HG02642 (cell line): ENCODE data around the gene KRT36.
A peak's percentile ranks its signal among the peaks of the same experiment; 100 is the strongest.

Source experiments
- ATAC-seq: cut with Tn5 transposase; IDR thresholded peaks from one replicate; pipeline ENCODE4 v1.9.1; 2021; ENCODE audit warnings: mild to moderate bottlenecking; ENCODE audit not compliant: unreplicated experiment, poor library complexity

The KRT36 gene

GRCh38 chr17:41504246-41504977 lies 14.7 kb upstream of the KRT36 start:
- no peak for ATAC-seq

DNA sequence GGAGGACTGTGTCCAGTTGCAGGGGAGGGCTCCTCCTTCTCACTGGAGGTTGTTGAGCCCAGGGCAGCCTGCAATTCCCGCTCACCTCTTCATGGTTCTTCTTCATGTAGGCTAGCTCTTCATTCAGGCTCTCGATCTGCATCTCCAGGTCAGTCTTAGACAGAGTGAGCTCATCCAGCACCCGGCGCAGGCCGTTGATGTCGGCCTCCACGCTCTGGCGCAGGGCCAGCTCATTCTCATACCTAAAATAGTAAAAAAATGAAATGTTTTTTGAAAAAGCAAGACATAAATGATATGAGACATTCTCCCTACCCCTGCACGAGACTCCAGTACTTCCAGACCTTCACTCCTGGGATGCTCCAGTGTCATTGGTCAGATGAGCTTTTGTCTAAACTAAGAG lies 13.5 kb upstream of the KRT36 start:
- ATAC-seq = no peak

DNA sequence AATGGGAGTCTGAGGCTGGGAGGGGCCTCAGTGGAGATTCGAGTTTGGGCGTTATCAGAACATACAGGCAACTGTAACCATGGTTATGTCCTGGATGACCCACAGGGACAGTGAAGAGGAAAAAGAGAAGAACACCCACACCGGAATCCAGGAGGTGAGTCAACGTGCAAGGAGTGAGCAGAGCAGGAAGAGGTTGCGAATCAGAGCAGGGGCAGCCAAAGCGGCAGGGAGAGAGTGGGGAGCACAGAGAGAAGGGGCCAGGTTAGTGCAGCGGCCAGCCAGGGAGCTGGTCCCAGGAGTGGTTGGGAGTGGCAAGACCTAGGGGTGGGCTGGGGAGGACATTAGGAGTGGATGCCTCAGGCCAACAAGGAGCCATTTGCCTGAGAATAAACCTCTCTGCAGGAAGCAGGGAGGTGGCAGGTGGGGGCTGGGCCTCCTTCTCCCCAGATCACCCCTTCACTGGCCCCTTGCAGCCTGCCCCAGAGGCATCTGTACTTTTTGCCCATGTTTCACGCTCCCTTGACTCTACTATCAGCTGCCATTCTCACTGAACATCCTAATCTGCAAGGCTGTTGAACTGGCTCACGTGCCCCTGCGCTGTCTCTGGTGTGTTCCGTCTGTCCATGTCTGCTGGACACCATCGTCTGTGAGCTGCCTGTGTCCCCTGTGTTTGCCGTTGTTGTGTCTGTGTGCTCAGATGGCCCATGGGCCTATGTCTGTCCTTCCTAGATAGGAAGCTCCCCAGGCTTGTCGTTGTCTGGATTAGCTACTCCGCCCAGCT lies 10.6 kb upstream of the KRT36 start:
- no peak for ATAC-seq

DNA sequence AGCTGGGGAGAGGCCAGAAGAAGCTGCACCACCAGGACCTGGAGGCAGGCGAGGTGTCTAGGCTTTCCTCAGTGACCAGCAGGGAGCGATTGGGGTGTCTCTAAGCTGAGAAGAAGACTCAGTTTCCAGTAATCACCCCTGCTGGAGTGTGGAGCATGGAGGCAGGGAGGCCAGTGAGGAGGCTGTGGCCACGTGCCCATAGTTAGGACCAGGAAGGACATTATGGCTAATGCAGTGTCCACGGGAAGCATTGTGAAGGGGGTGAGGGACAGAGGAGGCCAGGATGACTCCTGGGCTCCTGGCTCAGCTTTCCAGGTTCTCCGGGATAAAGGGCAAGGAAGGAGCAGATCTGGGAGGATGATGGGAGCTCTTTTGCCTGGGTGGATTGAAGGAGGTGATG lies 10.0 kb upstream of the KRT36 start:
- no peak for ATAC-seq

DNA sequence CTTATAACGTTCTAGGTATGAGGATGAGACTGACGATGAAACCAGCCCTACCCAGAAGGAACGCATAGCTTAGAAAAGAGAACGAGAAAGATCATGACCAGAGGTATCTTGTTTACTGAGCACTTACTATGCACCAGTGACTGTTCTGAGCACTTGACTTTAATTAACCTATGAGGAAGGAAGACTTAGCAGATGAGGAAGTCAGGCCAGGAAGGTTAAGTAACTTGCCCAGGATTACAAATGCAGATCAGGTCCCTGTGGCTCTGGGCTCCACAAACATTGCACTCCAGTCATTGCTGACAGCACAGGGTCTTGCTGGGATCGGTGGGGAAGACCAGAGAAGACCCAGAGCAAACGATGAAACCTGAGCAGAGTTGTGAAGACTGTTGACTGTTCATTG lies 8.6 kb upstream of the KRT36 start:
- no peak for ATAC-seq

GRCh38 chr17:41496803-41497484 lies 7.2 kb upstream of the KRT36 start:
- peak; percentile 64 for ATAC-seq

- ATAC-seq = no peak
Observed at GRCh38 chr17:41494524-41494923, 4.8 kb upstream of the KRT36 start.

GRCh38 chr17:41492771-41493170 lies 3.1 kb upstream of the KRT36 start:
- ATAC-seq = no peak

GRCh38 chr17:41492351-41492750 lies 2.6 kb upstream of the KRT36 start:
- no peak for ATAC-seq

DNA sequence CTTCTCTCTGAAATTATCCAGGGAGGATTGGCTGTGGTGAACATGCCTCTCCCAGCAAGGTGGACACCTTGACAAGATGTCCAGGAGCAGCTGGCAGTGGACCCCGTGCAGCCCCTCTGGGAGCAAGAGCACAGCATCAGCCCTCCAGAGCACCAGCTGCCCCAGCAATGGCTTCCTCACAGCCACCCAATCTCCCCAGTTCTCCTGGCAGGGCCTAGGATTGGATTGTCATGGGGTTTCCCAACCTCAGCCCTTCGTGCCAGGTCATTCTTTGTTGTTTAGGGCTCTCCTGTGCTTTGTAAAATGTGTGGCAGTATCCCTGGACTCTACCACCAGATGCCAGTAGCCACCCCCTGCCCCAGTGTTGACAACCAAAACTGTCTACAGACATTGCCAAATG lies 1.8 kb upstream of the KRT36 start:
- no peak for ATAC-seq

GRCh38 chr17:41490000-41490990 lies 585 bp upstream of the KRT36 start:
- no peak for ATAC-seq

GRCh38 chr17:41486809-41487530 lies 2.7 kb downstream of the KRT36 start:
- no peak for ATAC-seq

- no peak for ATAC-seq
Observed at GRCh38 chr17:41486316-41486715, 3.4 kb downstream of the KRT36 start.

GRCh38 chr17:41484920-41485904 lies 4.5 kb downstream of the KRT36 start:
- no peak for ATAC-seq

DNA sequence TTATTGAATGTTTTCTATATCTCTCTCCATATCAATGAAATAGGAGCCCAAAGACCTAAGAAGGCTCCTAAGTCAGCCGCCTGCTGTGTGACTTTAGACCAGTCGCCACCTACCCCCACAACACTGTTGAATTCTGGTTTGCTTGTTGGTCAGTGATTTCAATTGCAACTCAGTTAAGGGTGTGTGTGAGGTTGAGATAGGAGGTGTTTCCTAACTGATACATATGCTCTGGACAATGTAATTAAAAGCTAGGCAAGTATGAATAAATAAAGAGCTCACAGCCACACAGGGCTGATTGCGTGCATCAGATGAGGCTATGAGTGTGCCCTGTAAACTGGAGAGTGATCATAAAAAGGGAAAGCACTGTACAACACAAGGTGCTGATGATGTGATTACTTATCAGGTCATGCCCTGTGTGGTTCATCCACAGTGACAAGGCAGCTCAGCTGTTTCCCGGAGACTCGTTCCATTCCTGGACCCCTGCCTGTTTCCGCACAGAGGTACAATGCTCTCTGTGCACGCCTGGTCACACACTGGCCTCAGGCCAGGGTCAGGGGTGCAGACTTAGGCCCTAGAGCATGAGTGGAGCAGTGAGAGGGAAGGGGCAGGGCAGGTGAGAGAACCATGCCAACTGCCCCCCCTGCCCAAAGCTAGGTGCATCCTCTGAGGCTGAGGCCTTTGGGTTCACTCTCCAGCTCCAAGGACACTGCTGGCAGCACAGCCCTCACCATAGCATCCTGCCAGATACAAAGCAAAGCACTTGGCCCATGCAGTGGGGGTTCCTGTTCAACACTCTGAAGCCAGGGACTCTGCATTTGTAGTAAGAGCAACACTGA lies 5.5 kb downstream of the KRT36 start:
- no peak for ATAC-seq

DNA sequence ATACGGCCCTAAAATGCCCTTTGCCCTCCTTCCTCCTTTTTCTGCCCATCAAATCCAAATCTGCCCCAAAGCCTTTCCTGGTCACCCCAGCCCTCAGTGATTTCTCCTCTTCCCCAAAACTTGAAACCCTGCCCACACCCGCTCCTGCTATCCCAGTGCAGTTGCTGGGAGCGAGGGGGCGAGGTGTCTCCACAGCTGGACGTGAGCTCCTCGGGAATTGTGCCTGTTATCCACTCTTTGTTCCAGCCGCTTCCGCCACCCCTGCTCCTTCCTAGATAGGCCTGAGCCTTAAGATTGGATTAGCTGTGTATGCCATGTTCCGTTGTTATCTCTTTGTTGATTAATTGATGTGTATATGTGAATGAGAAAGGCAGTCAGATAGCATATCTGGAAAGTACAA lies 6.2 kb downstream of the KRT36 start:
- ATAC-seq = no peak

DNA sequence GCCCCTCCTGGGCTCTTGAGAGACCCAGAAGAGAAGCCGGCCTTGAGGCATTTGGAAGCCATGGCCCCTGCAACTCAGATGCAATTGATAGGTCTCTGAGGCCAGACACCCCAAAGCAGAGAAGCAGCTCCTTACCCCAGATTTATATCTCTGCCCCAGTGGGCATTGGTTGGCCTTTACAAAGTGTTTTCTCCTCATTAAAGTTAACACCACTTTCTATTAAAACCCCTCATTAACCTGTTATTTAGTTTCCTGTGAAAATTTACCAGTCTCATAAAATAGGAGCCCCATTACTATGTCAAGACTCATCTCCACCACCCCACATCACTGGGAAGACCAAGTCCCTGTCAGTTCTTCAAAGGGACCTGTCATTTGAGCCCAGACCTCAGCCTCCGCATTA lies 8.7 kb downstream of the KRT36 start, which contains the start of gene KRT35:
TSS of gene KRT35 (minus strand) at position 116 of the 400 bp plus-strand sequence. CDS start at position 62, 54 bp downstream.
- ATAC-seq = no peak
